Measurements from ENCODE around the gene A2M. TPM values are rescaled to one million over a fixed set of nuclear protein-coding genes. Genes with fewer than 3 reads are reported as not detected.

A2M gene
- total and polyA plus RNA-seq, 9 of the 15 experiments (the other 6 are each of a cell fraction or from before 2014, with no cell fraction given), result 0.08 to 2.3 TPM; not detected in 7

Other genes starting within 250 kb of the A2M start
- gene PHC1, start 201.4 kb downstream of the A2M start, total RNA-seq (2014; rRNA removed), result 6.9 and 8.3 TPM in 2 replicates
- gene PHC1, start 201.4 kb downstream of the A2M start, total RNA-seq (2014; rRNA removed; fragmentation: Illumina TruSeq; extraction: Trizol), result 4.2 and 5.6 TPM in 2 replicates
- gene PHC1, start 201.4 kb downstream of the A2M start, total RNA-seq (2015; rRNA removed; fragmentation: Illumina TruSeq; extraction: Trizol), result 4.7 and 6.2 TPM in 2 replicates
- gene PHC1, start 201.4 kb downstream of the A2M start, total RNA-seq (2021), result 9.3 and 10.0 TPM in 2 replicates
- gene PHC1, start 201.4 kb downstream of the A2M start, polyA plus RNA-seq (2011; rRNA removed), result 13.7 and 15.7 TPM in 2 replicates
- 11.6 and 12.7 TPM in 2 replicates for gene PHC1, start 201.4 kb downstream of the A2M start, polyA plus RNA-seq (2014; fragmentation: Illumina TruSeq; extraction: Trizol)
- gene PHC1, start 201.4 kb downstream of the A2M start, polyA plus RNA-seq (2014; fragmentation: Nextera tagmentation; extraction: Ambion mirVana), result 1 to 10 TPM; 1.9 to 2.5 TPM
- 7.2 and 11.8 TPM in 2 replicates for gene PHC1, start 201.4 kb downstream of the A2M start, polyA plus RNA-seq (2014; rRNA removed)
- 134 and 163 TPM in 2 replicates for gene M6PR, start 166.3 kb downstream of the A2M start, total RNA-seq (2014; rRNA removed)
- gene M6PR, start 166.3 kb downstream of the A2M start, total RNA-seq (2014; rRNA removed; fragmentation: Illumina TruSeq; extraction: Trizol), result 109 and 112 TPM in 2 replicates
- 150 and 159 TPM in 2 replicates for gene M6PR, start 166.3 kb downstream of the A2M start, total RNA-seq (2015; rRNA removed; fragmentation: Illumina TruSeq; extraction: Trizol)
- gene M6PR, start 166.3 kb downstream of the A2M start, total RNA-seq (2021), result 106 and 107 TPM in 2 replicates
- 109 and 117 TPM in 2 replicates for gene M6PR, start 166.3 kb downstream of the A2M start, polyA plus RNA-seq (2011; rRNA removed)
- gene M6PR, start 166.3 kb downstream of the A2M start, polyA plus RNA-seq (2014; fragmentation: Illumina TruSeq; extraction: Trizol), result 119 and 129 TPM in 2 replicates
- 100 to 1,000 TPM in 1 of 2 experiments, 10 to 100 TPM in 1; 86.8 to 133 TPM for gene M6PR, start 166.3 kb downstream of the A2M start, polyA plus RNA-seq (2014; fragmentation: Nextera tagmentation; extraction: Ambion mirVana)
- gene M6PR, start 166.3 kb downstream of the A2M start, polyA plus RNA-seq (2014; rRNA removed), result 78.6 and 93.3 TPM in 2 replicates
- gene KLRG1, start 126.4 kb downstream of the A2M start, total RNA-seq (2014; rRNA removed), result 1.2 and 2.0 TPM in 2 replicates
- gene KLRG1, start 126.4 kb downstream of the A2M start, total RNA-seq (2014; rRNA removed; fragmentation: Illumina TruSeq; extraction: Trizol), result 2.6 and 3.0 TPM in 2 replicates
- 2.0 and 2.1 TPM in 2 replicates for gene KLRG1, start 126.4 kb downstream of the A2M start, total RNA-seq (2015; rRNA removed; fragmentation: Illumina TruSeq; extraction: Trizol)
- gene KLRG1, start 126.4 kb downstream of the A2M start, total RNA-seq (2021), result 1.4 TPM in 2 replicates
- 2.2 and 3.6 TPM in 2 replicates for gene KLRG1, start 126.4 kb downstream of the A2M start, polyA plus RNA-seq (2011; rRNA removed)
- 2.1 and 2.6 TPM in 2 replicates for gene KLRG1, start 126.4 kb downstream of the A2M start, polyA plus RNA-seq (2014; fragmentation: Illumina TruSeq; extraction: Trizol)
- gene KLRG1, start 126.4 kb downstream of the A2M start, polyA plus RNA-seq (2014; fragmentation: Nextera tagmentation; extraction: Ambion mirVana), result 1 to 10 TPM; 4.8 to 7.2 TPM
- 2.0 and 3.1 TPM in 2 replicates for gene KLRG1, start 126.4 kb downstream of the A2M start, polyA plus RNA-seq (2014; rRNA removed)
- gene PZP, start 92.5 kb upstream of the A2M start, total RNA-seq (2014; rRNA removed), result not detected in 2 replicates
- not detected in 2 replicates for gene PZP, start 92.5 kb upstream of the A2M start, total RNA-seq (2014; rRNA removed; fragmentation: Illumina TruSeq; extraction: Trizol)
- not detected in 2 replicates for gene PZP, start 92.5 kb upstream of the A2M start, total RNA-seq (2015; rRNA removed; fragmentation: Illumina TruSeq; extraction: Trizol)
- gene PZP, start 92.5 kb upstream of the A2M start, total RNA-seq (2021), result not detected in 2 replicates
- gene PZP, start 92.5 kb upstream of the A2M start, polyA plus RNA-seq (2011; rRNA removed), result not detected in 2 replicates
- gene PZP, start 92.5 kb upstream of the A2M start, polyA plus RNA-seq (2014; fragmentation: Illumina TruSeq; extraction: Trizol), result not detected in 2 replicates
- under 1 TPM in 1 of 2 experiments, not detected in 1; 0.01 TPM for gene PZP, start 92.5 kb upstream of the A2M start, polyA plus RNA-seq (2014; fragmentation: Nextera tagmentation; extraction: Ambion mirVana)
- gene PZP, start 92.5 kb upstream of the A2M start, polyA plus RNA-seq (2014; rRNA removed), result not detected in 2 replicates

Measured in K562 (cell line).